Measurements from ENCODE around the gene GRIA4. TPM values are rescaled to one million over a fixed set of nuclear protein-coding genes. Genes with fewer than 3 reads are reported as not detected.

GRIA4 gene
- total RNA-seq, 1 experiment from 2014 or later, result not detected

DNA sequence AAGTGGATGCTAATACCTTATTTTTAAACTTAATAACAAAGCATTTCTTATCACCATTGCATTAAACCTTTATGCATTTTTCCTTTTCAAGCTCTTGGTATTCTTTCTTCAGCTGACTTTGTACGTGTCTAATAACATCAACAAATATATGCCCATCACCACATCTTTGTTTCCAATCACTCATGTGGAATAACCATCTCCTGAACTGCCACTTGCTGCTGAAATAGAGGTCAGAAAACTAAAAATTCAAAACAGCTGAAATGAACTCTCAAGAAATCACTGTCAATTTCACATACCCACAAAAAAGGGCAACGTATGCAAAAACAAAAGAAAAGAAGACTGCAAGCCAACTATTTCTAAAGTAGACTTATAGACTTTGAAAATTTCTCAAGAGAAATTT is 404.7 kb downstream of the GRIA4 start:
- DNase-seq, result no peak
- Histone ChIP-seq H3F3A (ENCODE audit: insufficient read depth, low read depth) (no peaks in the 10 kb centered on the region), H3K27ac (no peak overlapping the region), H3K4me2 (no peak overlapping the region), H3K4me3 (no peak overlapping the region), H3K36me3 (ENCODE audit: low read depth) (peaks cover 24% of the 10 kb centered on the region), H3K4me1 (replicated peaks; ENCODE audit: insufficient read depth) (peaks cover 14% of the 10 kb centered on the region), H2AFZ (no peak overlapping the region), H3K9me2 (ENCODE audit: insufficient read depth) (no peaks in the 10 kb centered on the region), H3K9me3 (ENCODE audit: insufficient read depth, low read depth) (no peaks in the 10 kb centered on the region), H4K20me1 (ENCODE audit: insufficient read depth) (no peaks in the 10 kb centered on the region), H3K27me3 (ENCODE audit: insufficient read depth, low read depth) (no peaks in the 10 kb centered on the region), H3K79me2 (ENCODE audit: low read depth) (peaks cover 46% of the 10 kb centered on the region)
- BruUV-seq (replicated peaks), result no TSS peak
- CTCF ChIA-PET, result interaction anchor here (0.5 kb wide), 1 partner anchor 53 kb away, joined by 3 read pairs; no protein-coding TSS in a partner anchor
- intact Hi-C loops (cut with micrococcal nuclease; ENCODE audit: unreplicated experiment), result no loop called here
- TF ChIP-seq EZH2 (IDR thresholded peaks at IDR 0.05; ENCODE audit: low read depth), result no peak
- TF ChIP-seq, protein P1, sequence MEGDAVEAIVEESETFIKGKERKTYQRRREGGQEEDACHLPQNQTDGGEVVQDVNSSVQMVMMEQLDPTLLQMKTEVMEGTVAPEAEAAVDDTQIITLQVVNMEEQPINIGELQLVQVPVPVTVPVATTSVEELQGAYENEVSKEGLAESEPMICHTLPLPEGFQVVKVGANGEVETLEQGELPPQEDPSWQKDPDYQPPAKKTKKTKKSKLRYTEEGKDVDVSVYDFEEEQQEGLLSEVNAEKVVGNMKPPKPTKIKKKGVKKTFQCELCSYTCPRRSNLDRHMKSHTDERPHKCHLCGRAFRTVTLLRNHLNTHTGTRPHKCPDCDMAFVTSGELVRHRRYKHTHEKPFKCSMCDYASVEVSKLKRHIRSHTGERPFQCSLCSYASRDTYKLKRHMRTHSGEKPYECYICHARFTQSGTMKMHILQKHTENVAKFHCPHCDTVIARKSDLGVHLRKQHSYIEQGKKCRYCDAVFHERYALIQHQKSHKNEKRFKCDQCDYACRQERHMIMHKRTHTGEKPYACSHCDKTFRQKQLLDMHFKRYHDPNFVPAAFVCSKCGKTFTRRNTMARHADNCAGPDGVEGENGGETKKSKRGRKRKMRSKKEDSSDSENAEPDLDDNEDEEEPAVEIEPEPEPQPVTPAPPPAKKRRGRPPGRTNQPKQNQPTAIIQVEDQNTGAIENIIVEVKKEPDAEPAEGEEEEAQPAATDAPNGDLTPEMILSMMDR (conservative IDR thresholded peaks at IDR 0.05), result no peak
- POLR2A ChIA-PET (ENCODE audit: unreplicated experiment), result no interaction called here

DNA sequence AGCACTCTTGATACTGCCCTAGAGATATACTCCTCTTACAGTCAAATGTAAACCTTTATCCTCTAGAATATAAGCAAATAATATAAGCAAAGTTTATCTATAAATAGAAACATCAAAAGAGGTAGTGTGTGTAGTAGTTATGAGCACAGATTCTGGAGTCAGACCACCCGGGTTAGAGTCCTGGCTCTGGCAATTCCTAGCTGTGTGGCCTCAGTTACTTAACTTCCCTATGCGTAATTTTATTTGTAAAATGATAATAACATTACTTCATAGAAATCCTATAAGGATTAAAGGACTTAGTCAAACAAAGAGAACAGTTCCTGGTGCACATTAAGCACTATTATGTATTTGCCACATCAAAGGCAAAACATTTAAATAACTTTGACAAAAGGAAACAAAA is 405.2 kb downstream of the GRIA4 start:
- H3K4me3 ChIP-seq, result no peak overlapping the region
- intact Hi-C loops (cut with micrococcal nuclease; ENCODE audit: unreplicated experiment), result no loop called here
- no peak for TF ChIP-seq EZH2 (IDR thresholded peaks at IDR 0.05; ENCODE audit: low read depth)
- TF ChIP-seq, protein P1 (conservative IDR thresholded peaks at IDR 0.05), result no peak
- ChIA-PET CTCF (interaction anchor here (0.5 kb wide), 1 partner anchor 53 kb away, joined by 3 read pairs; no protein-coding TSS in a partner anchor), POLR2A (ENCODE audit: unreplicated experiment) (no interaction called here)
- BruUV-seq (replicated peaks), result no TSS peak
- H3K79me2 ChIP-seq (ENCODE audit: low read depth), result peaks cover 50% of the 10 kb centered on the region
- H3K36me3 ChIP-seq (ENCODE audit: low read depth), result peaks cover 24% of the 10 kb centered on the region
- H2AFZ ChIP-seq, result no peak overlapping the region
- H3K4me1 ChIP-seq (replicated peaks; ENCODE audit: insufficient read depth), result peaks cover 18% of the 10 kb centered on the region
- no peaks in the 10 kb centered on the region for H4K20me1 ChIP-seq (ENCODE audit: insufficient read depth)
- H3K9me2 ChIP-seq (ENCODE audit: insufficient read depth), result no peaks in the 10 kb centered on the region
- no peaks in the 10 kb centered on the region for H3K27me3 ChIP-seq (ENCODE audit: insufficient read depth, low read depth)
- no peak overlapping the region for H3K27ac ChIP-seq
- no peaks in the 10 kb centered on the region for H3K9me3 ChIP-seq (ENCODE audit: insufficient read depth, low read depth)
- no peaks in the 10 kb centered on the region for H3F3A ChIP-seq (ENCODE audit: insufficient read depth, low read depth)
- H3K4me2 ChIP-seq, result no peak overlapping the region
- no peak for DNase-seq

DNA sequence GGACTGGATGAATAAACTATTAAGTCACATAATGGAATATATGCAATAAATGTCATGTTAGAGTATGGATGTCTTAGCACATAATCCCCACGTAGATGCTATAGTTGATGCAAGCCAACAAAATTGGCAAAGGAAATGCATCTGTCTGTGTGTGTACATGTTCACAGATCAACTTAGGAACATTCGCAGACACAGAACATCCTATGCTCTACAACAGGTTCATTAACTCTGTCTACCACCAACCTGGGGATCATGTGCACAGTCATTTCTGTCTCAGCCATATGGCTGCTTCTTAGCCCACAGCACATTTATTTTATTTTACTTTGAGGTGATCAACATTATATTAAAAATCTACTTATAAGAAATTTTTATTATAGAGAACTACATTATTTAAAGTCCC is 407.2 kb downstream of the GRIA4 start:
- no TSS peak for BruUV-seq (replicated peaks)
- Histone ChIP-seq H4K20me1 (ENCODE audit: insufficient read depth) (no peaks in the 10 kb centered on the region), H2AFZ (no peak overlapping the region), H3K9me3 (ENCODE audit: insufficient read depth, low read depth) (no peaks in the 10 kb centered on the region), H3K4me1 (replicated peaks; ENCODE audit: insufficient read depth) (peaks cover 30% of the 10 kb centered on the region), H3K27me3 (ENCODE audit: insufficient read depth, low read depth) (no peaks in the 10 kb centered on the region), H3K79me2 (ENCODE audit: low read depth) (peaks cover 70% of the 10 kb centered on the region), H3K4me2 (no peak overlapping the region), H3K36me3 (ENCODE audit: low read depth) (peaks cover 21% of the 10 kb centered on the region; the same call in 1 of the 2 replicates), H3K27ac (no peak overlapping the region), H3K9me2 (ENCODE audit: insufficient read depth) (no peaks in the 10 kb centered on the region), H3K4me3 (no peak overlapping the region), H3F3A (ENCODE audit: insufficient read depth, low read depth) (no peaks in the 10 kb centered on the region)
- CTCF ChIA-PET, result no interaction called here
- POLR2A ChIA-PET (ENCODE audit: unreplicated experiment), result no interaction called here
- no peak for DNase-seq
- TF ChIP-seq, protein P1 (conservative IDR thresholded peaks at IDR 0.05), result no peak
- no peak for TF ChIP-seq EZH2 (IDR thresholded peaks at IDR 0.05; ENCODE audit: low read depth)
- intact Hi-C loops (cut with micrococcal nuclease; ENCODE audit: unreplicated experiment), result no loop called here
